Nephron (organoid): ENCODE data around the gene XAF1.
"Not testable (repeated sequence)": the region's sequence is repeated elsewhere in the genome, so short reads cannot be mapped to it uniquely, and the experiment has no call there.

Experiments used
- H3K27ac Mint-ChIP-seq, 3 experiments: 2 replicates each; pipeline ENCODE4 v1.8.0; 2020; ENCODE audit warnings: mixed read lengths in 3 of 3, mild to moderate bottlenecking in 2 of 3, moderate library complexity in 1 of 3
- H3K27me3 Mint-ChIP-seq: 2 replicates; pipeline ENCODE4 v1.8.0; 2021; ENCODE audit warnings: low read depth, mild to moderate bottlenecking, moderate library complexity, mixed read lengths
- H3K36me3 Mint-ChIP-seq: 2 replicates; pipeline ENCODE4 v1.8.0; 2020; ENCODE audit warnings: low read depth, mixed read lengths
- H3K4me1 Mint-ChIP-seq: 2 replicates; pipeline ENCODE4 v1.8.0; 2020; ENCODE audit warnings: mixed read lengths
- H3K4me3 Mint-ChIP-seq, 3 experiments: 2 replicates each; pipeline ENCODE4 v1.8.0; 2020; ENCODE audit warnings: mild to moderate bottlenecking in 3 of 3, mixed read lengths in 3 of 3, moderate library complexity in 2 of 3
- H3K9me3 Mint-ChIP-seq: 2 replicates; pipeline ENCODE4 v1.8.0; 2020; ENCODE audit warnings: mixed read lengths
- TF ChIP-seq, protein P1 (sequence below), 3 experiments: fragments of 200-600 bp; sonication (generic); IDR thresholded peaks; one replicate each; pipeline ENCODE4 v1.5.0; 2021; ENCODE audit warnings: antibody characterized with exemption in 3 of 3; ENCODE audit not compliant: unreplicated experiment in 3 of 3

The XAF1 gene

DNA sequence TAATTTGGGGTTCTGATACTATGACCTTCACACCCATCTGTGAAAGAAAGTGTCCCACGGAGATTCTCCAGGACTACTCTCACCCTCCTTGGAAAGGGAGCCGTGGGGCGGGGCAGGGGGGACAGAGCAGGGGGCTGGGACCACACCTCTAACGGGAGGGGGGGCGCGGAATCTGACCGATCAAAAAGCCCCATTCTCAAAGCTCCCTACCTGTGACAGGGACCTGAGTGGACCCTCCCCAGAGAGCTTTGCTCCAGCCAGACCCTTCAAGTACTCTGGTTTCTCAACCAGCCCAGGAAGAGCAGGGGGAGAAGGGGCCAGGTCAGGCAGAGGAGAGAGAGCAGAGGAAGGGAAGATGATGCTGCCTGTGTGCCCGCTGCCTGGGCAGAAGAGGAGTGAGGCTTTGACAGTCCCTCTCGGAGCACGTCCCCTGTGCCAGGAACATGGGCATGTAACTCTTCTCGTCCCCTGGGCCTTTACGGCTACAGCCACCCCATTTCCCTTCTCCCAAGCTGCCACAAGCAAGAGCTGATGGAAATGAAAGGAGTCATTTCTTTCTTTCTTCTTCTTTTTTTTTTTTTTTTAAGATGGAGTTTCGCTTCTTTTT is 682 bp downstream of the XAF1 start:
- peaks cover 25% of the 10 kb centered on the region for H3K27me3 Mint-ChIP-seq
- H3K36me3 Mint-ChIP-seq, result no peaks in the 10 kb centered on the region
- TF ChIP-seq, protein P1, sequence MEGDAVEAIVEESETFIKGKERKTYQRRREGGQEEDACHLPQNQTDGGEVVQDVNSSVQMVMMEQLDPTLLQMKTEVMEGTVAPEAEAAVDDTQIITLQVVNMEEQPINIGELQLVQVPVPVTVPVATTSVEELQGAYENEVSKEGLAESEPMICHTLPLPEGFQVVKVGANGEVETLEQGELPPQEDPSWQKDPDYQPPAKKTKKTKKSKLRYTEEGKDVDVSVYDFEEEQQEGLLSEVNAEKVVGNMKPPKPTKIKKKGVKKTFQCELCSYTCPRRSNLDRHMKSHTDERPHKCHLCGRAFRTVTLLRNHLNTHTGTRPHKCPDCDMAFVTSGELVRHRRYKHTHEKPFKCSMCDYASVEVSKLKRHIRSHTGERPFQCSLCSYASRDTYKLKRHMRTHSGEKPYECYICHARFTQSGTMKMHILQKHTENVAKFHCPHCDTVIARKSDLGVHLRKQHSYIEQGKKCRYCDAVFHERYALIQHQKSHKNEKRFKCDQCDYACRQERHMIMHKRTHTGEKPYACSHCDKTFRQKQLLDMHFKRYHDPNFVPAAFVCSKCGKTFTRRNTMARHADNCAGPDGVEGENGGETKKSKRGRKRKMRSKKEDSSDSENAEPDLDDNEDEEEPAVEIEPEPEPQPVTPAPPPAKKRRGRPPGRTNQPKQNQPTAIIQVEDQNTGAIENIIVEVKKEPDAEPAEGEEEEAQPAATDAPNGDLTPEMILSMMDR (IDR thresholded peaks at IDR 0.05; ENCODE audit: unreplicated experiment in 3 of 3), result no peak
- H3K9me3 Mint-ChIP-seq, result no peaks in the 10 kb centered on the region
- peaks cover 10% of the 10 kb centered on the region for H3K4me1 Mint-ChIP-seq
- no peak overlapping the region for H3K27ac Mint-ChIP-seq
- H3K4me3 Mint-ChIP-seq, result no peak overlapping the region

DNA sequence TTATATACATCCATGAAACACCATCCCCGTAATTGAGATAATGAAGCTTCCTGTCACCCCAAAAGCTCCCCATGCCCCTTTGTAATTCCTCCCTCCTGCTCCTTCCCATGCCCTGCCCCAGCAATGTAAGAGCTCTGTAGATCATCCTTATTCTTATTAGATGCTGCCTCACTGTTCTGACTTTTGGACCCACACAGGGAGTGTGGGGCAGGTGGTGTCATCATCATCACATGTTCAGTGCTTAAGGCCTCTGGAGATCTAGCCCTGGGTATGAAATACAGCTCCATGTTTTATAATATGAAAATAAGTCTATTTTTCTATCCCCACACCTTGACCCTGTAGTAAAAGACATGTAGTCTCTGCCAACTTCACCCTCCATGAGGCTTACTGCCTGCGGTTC is 1.9 kb downstream of the XAF1 start:
- Mint-ChIP-seq H3K27me3 (peaks cover 30% of the 10 kb centered on the region), H3K36me3 (no peaks in the 10 kb centered on the region), H3K4me3 (no peak overlapping the region), H3K27ac (no peak overlapping the region), H3K4me1 (peaks cover 10% of the 10 kb centered on the region), H3K9me3 (no peaks in the 10 kb centered on the region)
- TF ChIP-seq, protein P1 (IDR thresholded peaks at IDR 0.05; ENCODE audit: unreplicated experiment in 3 of 3), result no peak

DNA sequence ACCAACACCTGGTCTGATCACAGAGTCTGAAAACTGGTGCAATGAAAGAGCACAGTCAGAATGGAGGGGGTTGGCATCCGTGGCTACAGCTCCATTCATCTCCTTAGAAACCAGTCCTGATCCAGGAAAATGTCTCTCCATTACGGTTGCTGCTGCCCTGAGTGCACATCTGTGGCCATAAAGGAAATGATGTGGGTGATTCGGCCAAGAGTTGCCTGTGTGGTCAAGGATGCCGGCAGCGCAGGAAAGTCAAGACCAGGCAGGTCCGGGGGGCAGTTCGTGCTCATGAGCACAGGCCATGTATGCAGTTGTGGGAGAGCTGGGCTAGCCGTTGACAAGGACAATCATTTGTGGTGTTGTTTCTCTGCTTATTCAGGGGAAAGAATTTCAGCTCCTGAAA is 5.9 kb downstream of the XAF1 start:
- H3K36me3 Mint-ChIP-seq, result no peaks in the 10 kb centered on the region
- H3K27me3 Mint-ChIP-seq, result peaks cover 45% of the 10 kb centered on the region
- H3K4me3 Mint-ChIP-seq, result no peak overlapping the region
- H3K4me1 Mint-ChIP-seq, result no peaks in the 10 kb centered on the region
- no peaks in the 10 kb centered on the region for H3K9me3 Mint-ChIP-seq
- TF ChIP-seq, protein P1 (IDR thresholded peaks at IDR 0.05; ENCODE audit: unreplicated experiment in 3 of 3), result no peak
- H3K27ac Mint-ChIP-seq, result no peak overlapping the region

DNA sequence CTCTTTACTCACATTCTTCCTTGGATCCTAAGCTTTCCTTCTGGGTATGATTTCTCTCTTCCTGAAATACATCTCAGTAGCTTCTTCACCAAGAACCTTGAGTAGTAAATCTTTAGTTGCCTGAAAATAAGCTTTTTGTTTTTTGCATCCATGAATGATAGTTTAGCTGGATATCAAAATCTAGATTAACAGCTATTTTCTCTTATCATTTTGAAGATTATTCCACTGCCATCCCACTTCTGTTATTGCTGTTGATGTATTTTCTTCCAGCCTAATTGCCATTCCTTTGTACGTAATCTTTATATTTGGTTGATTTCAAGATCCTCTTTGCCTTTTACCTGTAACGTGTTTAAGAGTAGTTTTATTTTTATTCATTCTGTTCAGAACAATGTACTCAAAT is 12.6 kb downstream of the XAF1 start:
- TF ChIP-seq, protein P1 (IDR thresholded peaks at IDR 0.05; ENCODE audit: unreplicated experiment in 3 of 3), result no peak
- Mint-ChIP-seq H3K4me3 (no peak overlapping the region), H3K27ac (no peak overlapping the region), H3K4me1 (no peaks in the 10 kb centered on the region), H3K9me3 (peaks cover 20% of the 10 kb centered on the region), H3K36me3 (no peaks in the 10 kb centered on the region), H3K27me3 (peaks cover 44% of the 10 kb centered on the region)

DNA sequence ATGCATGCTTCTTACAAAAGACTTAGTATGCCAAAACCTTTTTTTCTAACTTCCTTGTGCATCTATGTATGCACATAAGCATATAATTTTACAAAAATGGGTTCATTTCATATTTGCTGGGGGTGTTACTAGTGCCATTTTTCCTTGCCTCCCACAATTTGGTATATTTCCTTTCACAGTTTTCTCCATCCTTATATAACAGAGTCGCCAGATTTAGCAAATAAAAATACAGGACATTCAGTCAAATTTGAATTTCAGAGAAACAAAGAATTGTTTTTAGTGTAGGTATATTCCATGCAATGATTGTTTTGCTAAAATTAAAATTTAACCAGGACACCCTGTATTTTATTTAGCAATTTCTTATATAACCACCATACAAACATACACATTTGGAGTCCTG is 16.2 kb downstream of the XAF1 start:
- Mint-ChIP-seq H3K9me3 (peaks cover 34% of the 10 kb centered on the region), H3K27me3 (peaks cover 65% of the 10 kb centered on the region), H3K4me3 (no peak overlapping the region), H3K27ac (no peak overlapping the region), H3K36me3 (no peaks in the 10 kb centered on the region), H3K4me1 (no peaks in the 10 kb centered on the region)
- TF ChIP-seq, protein P1 (IDR thresholded peaks at IDR 0.05; ENCODE audit: unreplicated experiment in 3 of 3), result no peak

DNA sequence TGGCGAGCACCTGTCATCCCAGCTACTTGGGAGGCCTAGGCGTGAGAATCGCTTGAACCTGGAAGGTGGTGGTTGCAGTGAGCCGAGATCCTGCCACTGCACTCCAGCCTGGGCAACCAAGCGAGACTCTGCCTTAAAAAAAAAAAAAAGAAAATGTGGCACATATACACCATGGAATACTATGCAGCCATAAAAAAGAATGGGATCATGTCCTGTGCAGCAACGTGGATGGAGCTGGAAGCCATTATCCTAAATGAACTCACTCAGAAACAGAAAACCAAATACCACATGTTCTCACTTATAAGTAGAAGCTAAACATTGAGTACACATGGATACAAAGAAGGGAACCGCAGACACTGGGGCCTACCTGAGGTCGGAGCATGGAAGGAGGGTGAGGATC is 19.1 kb downstream of the XAF1 start:
- H3K4me1 Mint-ChIP-seq, H3K27ac Mint-ChIP-seq, H3K36me3 Mint-ChIP-seq, H3K4me3 Mint-ChIP-seq: not testable (repeated sequence)
- Mint-ChIP-seq H3K27me3 (peaks cover 86% of the 10 kb centered on the region), H3K9me3 (peaks cover 21% of the 10 kb centered on the region)
